Tibial nerve (tissue), 4 donors: ENCODE data around the gene MDM4. TPM values are rescaled to one million over a fixed set of nuclear protein-coding genes. Genes with fewer than 3 reads are reported as not detected.
"Not testable (repeated sequence)": the region's sequence is repeated elsewhere in the genome, so short reads cannot be mapped to it uniquely, and the experiment has no call there.

ENCODE experiments used
- DNase-seq, 2 donors: peaks; one replicate each; pipeline ENCODE4 v3.0.0-alpha.2; 2019; ENCODE audit warnings: low spot score in 2 of 2
- H3K27ac ChIP-seq, 4 donors: fragments of 200-600 bp; sonication (generic) in 3 of 4; one replicate each; pipeline ENCODE4 v1.5.1; 2017 to 2019; ENCODE audit warnings: mild to moderate bottlenecking in 1 of 4
- H3K27me3 ChIP-seq, 2 donors: fragments of 200-600 bp; sonication (generic) in 1 of 2; one replicate each; pipeline versions ENCODE4 v1.5.1 to v1.6.0; 2017 to 2019
- H3K36me3 ChIP-seq, 3 donors: fragments of 200-600 bp; sonication (generic); one replicate each; pipeline ENCODE4 v1.5.1; 2018 to 2019
- H3K4me1 ChIP-seq, 4 donors: fragments of 200-600 bp; sonication (generic) in 3 of 4; one replicate each; pipeline ENCODE4 v1.5.1; 2017 to 2019
- H3K4me3 ChIP-seq, 4 donors: fragments of 200-600 bp; sonication (generic) in 3 of 4; one replicate each; pipeline ENCODE4 v1.5.1; 2017 to 2019; ENCODE audit warnings: mild to moderate bottlenecking in 1 of 4, moderate library complexity in 1 of 4
- H3K9me3 ChIP-seq, 4 donors: fragments of 200-600 bp; sonication (generic) in 3 of 4; one replicate each; pipeline ENCODE4 v1.5.1; 2017 to 2019
- EP300 ChIP-seq, 2 donors: sonication (generic); formaldehyde crosslinking; IDR thresholded peaks; one replicate each; pipeline ENCODE4 v1.6.1; 2017; ENCODE audit warnings: antibody characterized with exemption in 2 of 2, mild to moderate bottlenecking in 1 of 2
- POLR2A ChIP-seq, 2 donors: fragments of 450-650 bp; IDR thresholded peaks; one replicate each; pipeline ENCODE4 v1.6.1; 2017; ENCODE audit warnings: antibody characterized with exemption in 2 of 2, mild to moderate bottlenecking in 2 of 2, moderate library complexity in 2 of 2
- WGBS, 2 donors: methylation state at CpG; one replicate each; pipeline ENCODE4 v1.1.5; 2018; 5-methylcytosine and 5-hydroxymethylcytosine counted together
- total RNA-seq, 4 donors: library from RNA; depleted of rRNA; stranded (reverse); fragments of >200 nt; gene quantifications; one replicate each; pipeline ENCODE4 v1.1.0, GENCODE V29; 2016
- TF ChIP-seq, protein P1 (sequence below), 5 experiments: fragments of 200-600 bp in 3 of 5; fragments of 450-650 bp in 2 of 5; sonication (generic) in 3 of 5; IDR thresholded peaks; one replicate each; pipeline ENCODE4 v1.5.1; 2016 to 2019; ENCODE audit warnings: antibody characterized with exemption in 5 of 5, mild to moderate bottlenecking in 3 of 5, moderate library complexity in 2 of 5

The MDM4 gene
- total RNA-seq, 4 donors from 2014 or later = 83.0 to 113 (median 101) TPM

GRCh38 chr1:204549313-204549712 is 33.1 kb downstream of the MDM4 start:
- no peak overlapping the region for H3K27ac ChIP-seq
- 80 to 89% methylated on average over 6 of the region's 6 CpGs for WGBS, 2 donors
- H3K36me3 ChIP-seq = peaks cover 0 to 86% (median 17%) of the 10 kb centered on the region in 3 donors
- no peaks in the 10 kb centered on the region for H3K27me3 ChIP-seq
- H3K9me3 ChIP-seq = no peaks in the 10 kb centered on the region
- no peak overlapping the region for H3K4me3 ChIP-seq
- no peak for DNase-seq
- no peak for TF ChIP-seq EP300 (IDR thresholded peaks at IDR 0.05)
- TF ChIP-seq, protein P1, sequence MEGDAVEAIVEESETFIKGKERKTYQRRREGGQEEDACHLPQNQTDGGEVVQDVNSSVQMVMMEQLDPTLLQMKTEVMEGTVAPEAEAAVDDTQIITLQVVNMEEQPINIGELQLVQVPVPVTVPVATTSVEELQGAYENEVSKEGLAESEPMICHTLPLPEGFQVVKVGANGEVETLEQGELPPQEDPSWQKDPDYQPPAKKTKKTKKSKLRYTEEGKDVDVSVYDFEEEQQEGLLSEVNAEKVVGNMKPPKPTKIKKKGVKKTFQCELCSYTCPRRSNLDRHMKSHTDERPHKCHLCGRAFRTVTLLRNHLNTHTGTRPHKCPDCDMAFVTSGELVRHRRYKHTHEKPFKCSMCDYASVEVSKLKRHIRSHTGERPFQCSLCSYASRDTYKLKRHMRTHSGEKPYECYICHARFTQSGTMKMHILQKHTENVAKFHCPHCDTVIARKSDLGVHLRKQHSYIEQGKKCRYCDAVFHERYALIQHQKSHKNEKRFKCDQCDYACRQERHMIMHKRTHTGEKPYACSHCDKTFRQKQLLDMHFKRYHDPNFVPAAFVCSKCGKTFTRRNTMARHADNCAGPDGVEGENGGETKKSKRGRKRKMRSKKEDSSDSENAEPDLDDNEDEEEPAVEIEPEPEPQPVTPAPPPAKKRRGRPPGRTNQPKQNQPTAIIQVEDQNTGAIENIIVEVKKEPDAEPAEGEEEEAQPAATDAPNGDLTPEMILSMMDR (IDR thresholded peaks at IDR 0.05) = no peak
- TF ChIP-seq POLR2A (IDR thresholded peaks at IDR 0.05) = no peak
- H3K4me1 ChIP-seq = no peaks in the 10 kb centered on the region

- TF ChIP-seq EP300 (IDR thresholded peaks at IDR 0.05) = no peak
- TF ChIP-seq, protein P1 (IDR thresholded peaks at IDR 0.05) = no peak
- no peak for TF ChIP-seq POLR2A (IDR thresholded peaks at IDR 0.05)
- 72 to 82% methylated on average over 5 of the region's 5 CpGs for WGBS, 2 donors
- no peaks in the 10 kb centered on the region for H3K4me1 ChIP-seq
- H3K27ac ChIP-seq = no peak overlapping the region
- DNase-seq = no peak
- no peaks in the 10 kb centered on the region for H3K9me3 ChIP-seq
- no peaks in the 10 kb centered on the region for H3K27me3 ChIP-seq
- H3K36me3 ChIP-seq = peaks cover 0 to 79% (median 17%) of the 10 kb centered on the region in 3 donors
- H3K4me3 ChIP-seq = no peak overlapping the region
Observed at GRCh38 chr1:204550926-204551325, 34.7 kb downstream of the MDM4 start.

GRCh38 chr1:204556458-204557052 is 40.3 kb downstream of the MDM4 start:
- WGBS, 2 donors = 83 to 88% methylated on average over 7 of the region's 7 CpGs
- Histone ChIP-seq H3K9me3 (no peaks in the 10 kb centered on the region), H3K4me3 (no peak overlapping the region), H3K36me3 (peaks cover 0 to 46% (median 1%) of the 10 kb centered on the region in 3 donors), H3K27me3 (no peaks in the 10 kb centered on the region), H3K27ac (no peak overlapping the region), H3K4me1 (no peaks in the 10 kb centered on the region)
- TF ChIP-seq, protein P1 (IDR thresholded peaks at IDR 0.05) = no peak
- TF ChIP-seq POLR2A (IDR thresholded peaks at IDR 0.05) (no peak), EP300 (IDR thresholded peaks at IDR 0.05) (no peak)
- no peak for DNase-seq

GRCh38 chr1:204558467-204558866 is 42.3 kb downstream of the MDM4 start:
- H3K27me3 ChIP-seq = no peaks in the 10 kb centered on the region
- H3K9me3 ChIP-seq = no peaks in the 10 kb centered on the region
- H3K27ac ChIP-seq = no peak overlapping the region
- TF ChIP-seq EP300 (IDR thresholded peaks at IDR 0.05) = no peak
- TF ChIP-seq, protein P1 (IDR thresholded peaks at IDR 0.05) = no peak
- DNase-seq = no peak
- H3K36me3 ChIP-seq = peaks cover 0 to 48% (median 0%) of the 10 kb centered on the region in 3 donors
- no peak overlapping the region for H3K4me3 ChIP-seq
- no peaks in the 10 kb centered on the region for H3K4me1 ChIP-seq
- WGBS, 2 donors = 63 to 64% methylated on average over 2 of the region's 2 CpGs

GRCh38 chr1:204560002-204560401 is 43.8 kb downstream of the MDM4 start:
- not testable (repeated sequence) for H3K4me3 ChIP-seq, H3K27ac ChIP-seq, DNase-seq, H3K4me1 ChIP-seq, H3K9me3 ChIP-seq, H3K27me3 ChIP-seq
- peaks cover 0 to 50% (median 0%) of the 10 kb centered on the region in 3 donors for H3K36me3 ChIP-seq
- 80 to 82% methylated on average over 6 of the region's 6 CpGs for WGBS, 2 donors
